ENCODE results near the gene GPR173. TPM values are rescaled to one million over a fixed set of nuclear protein-coding genes. Genes with fewer than 3 reads are reported as not detected.

The GPR173 gene
- 2.2 and 2.5 TPM in 2 replicates for total RNA-seq
- 7.4 TPM for polyA plus RNA-seq (2012)

- DNase-seq (ENCODE audit: low read depth) = peak; percentile 73
Measured at GRCh38 chrX:53048169-53049126, at the start of gene GPR173. Gene GPR173, plus strand, starts transcription at chrX:53048789. Its CDS starts 27,833 bp downstream, at chrX:53076622.

GRCh38 chrX:53000447-53001135 is 48.0 kb upstream of the GPR173 start:
- DNase-seq (ENCODE audit: low read depth) = no peak

- no peak for DNase-seq (ENCODE audit: low read depth)
Measured at GRCh38 chrX:53001958-53002357, 46.6 kb upstream of the GPR173 start.

GRCh38 chrX:53003111-53003510 is 45.5 kb upstream of the GPR173 start:
- no peak for DNase-seq (ENCODE audit: low read depth)

GRCh38 chrX:53004038-53004437 is 44.6 kb upstream of the GPR173 start:
- no peak for DNase-seq (ENCODE audit: low read depth)

GRCh38 chrX:53004811-53005210 is 43.8 kb upstream of the GPR173 start:
- no peak for DNase-seq (ENCODE audit: low read depth)

- DNase-seq (ENCODE audit: low read depth) = no peak
Measured at GRCh38 chrX:53005327-53005726, 43.3 kb upstream of the GPR173 start.

- DNase-seq (ENCODE audit: low read depth) = no peak
Measured at GRCh38 chrX:53009032-53009431, 39.6 kb upstream of the GPR173 start.

- DNase-seq (ENCODE audit: low read depth) = no peak
Measured at GRCh38 chrX:53013291-53013690, 35.3 kb upstream of the GPR173 start.

GRCh38 chrX:53018627-53019026 is 30.0 kb upstream of the GPR173 start:
- no peak for DNase-seq (ENCODE audit: low read depth)

- no peak for DNase-seq (ENCODE audit: low read depth)
Measured at GRCh38 chrX:53022381-53022780, 26.2 kb upstream of the GPR173 start.

- DNase-seq (ENCODE audit: low read depth) = no peak
Measured at GRCh38 chrX:53028678-53029077, 19.9 kb upstream of the GPR173 start.

- DNase-seq (ENCODE audit: low read depth) = no peak
Measured at GRCh38 chrX:53031380-53031779, 17.2 kb upstream of the GPR173 start.

- DNase-seq (ENCODE audit: low read depth) = no peak
Measured at GRCh38 chrX:53036149-53036548, 12.4 kb upstream of the GPR173 start.

- DNase-seq (ENCODE audit: low read depth) = no peak
Measured at GRCh38 chrX:53039236-53039635, 9.4 kb upstream of the GPR173 start.

- DNase-seq (ENCODE audit: low read depth) = no peak
Measured at GRCh38 chrX:53044995-53045394, 3.6 kb upstream of the GPR173 start.

- no peak for DNase-seq (ENCODE audit: low read depth)
Measured at GRCh38 chrX:53047228-53047627, 1.4 kb upstream of the GPR173 start.

GRCh38 chrX:53049127-53049517 is 533 bp downstream of the GPR173 start:
- DNase-seq (ENCODE audit: low read depth) = no peak

GRCh38 chrX:53050841-53051240 is 2.3 kb downstream of the GPR173 start:
- DNase-seq (ENCODE audit: low read depth) = peak; percentile 27

- no peak for DNase-seq (ENCODE audit: low read depth)
Measured at GRCh38 chrX:53055244-53055849, 6.8 kb downstream of the GPR173 start.

- DNase-seq (ENCODE audit: low read depth) = no peak
Measured at GRCh38 chrX:53056292-53056691, 7.7 kb downstream of the GPR173 start.

GRCh38 chrX:53065104-53065503 is 16.5 kb downstream of the GPR173 start:
- no peak for DNase-seq (ENCODE audit: low read depth)

Data from myocyte (in vitro differentiated cells).